GM23338 (cell line): ENCODE results near the gene PTBP3. TPM values are rescaled to one million over a fixed set of nuclear protein-coding genes. Genes with fewer than 3 reads are reported as not detected.

Source experiments
- EZH2phosphoT487 ChIP-seq: fragments of 200-600 bp; sonication (generic); IDR thresholded peaks from one replicate; pipeline ENCODE4 v1.8.1; 2018; ENCODE audit warnings: antibody characterized with exemption; ENCODE audit not compliant: unreplicated experiment
- ZNF462 ChIP-seq: fragments of 250-450 bp; sonication (Bioruptor Pico); IDR thresholded peaks from 2 replicates; pipeline ENCODE4 v1.5.0; 2020; ENCODE audit warnings: mild to moderate bottlenecking, moderate library complexity
- polyA plus RNA-seq: library from polyadenylated mRNA; unstranded; fragments of >200 nt; fragmentation: Nextera tagmentation; extraction: Ambion mirVana; gene quantifications from 2 replicates; pipeline ENCODE4 v1.2.1, GENCODE V29; 2016
- small RNA-seq: library from RNA; depleted of rRNA; stranded (forward); fragments of <200 nt; gene quantifications from one replicate; pipeline ENCODE3, GENCODE V24; 2014; ENCODE audit warnings: low replicate concordance
- total RNA-seq: library from RNA; depleted of rRNA; stranded (reverse); fragments of >200 nt; shearing (Covaris generic); gene quantifications from 2 replicates; pipeline ENCODE4 v1.2.3, GENCODE V29; 2014; rRNA removed

Gene PTBP3
- total and polyA plus RNA-seq, 2 experiments from 2014 or later = 20.0 to 92.9 TPM

GRCh38 chr9:112168197-112168596 is 165.2 kb downstream of the PTBP3 start (continued):
- TF ChIP-seq ZNF462 (no peak), EZH2phosphoT487 (no peak)

Small RNA genes lying within 50 kb of the gene (small RNA-seq; reads per million reads assigned to genes)
- gene RF00019 (not detected), gene RN7SL430P (not detected), gene RN7SL57P (not detected), gene RNA5SP295 (not detected)

Other genes with a start within 250 kb of the PTBP3 start
- 5.1 and 6.4 TPM in 2 replicates for gene SUSD1, start 158.3 kb downstream of the PTBP3 start, total RNA-seq
- gene SUSD1, start 158.3 kb downstream of the PTBP3 start, polyA plus RNA-seq = 1.2 and 1.4 TPM in 2 replicates
- gene HSDL2, start 46.5 kb upstream of the PTBP3 start, total RNA-seq = 13.9 and 15.3 TPM in 2 replicates
- gene HSDL2, start 46.5 kb upstream of the PTBP3 start, polyA plus RNA-seq = 10.2 and 11.4 TPM in 2 replicates
- gene KIAA1958, start 153.2 kb upstream of the PTBP3 start, total RNA-seq = 37.9 and 41.7 TPM in 2 replicates
- gene KIAA1958, start 153.2 kb upstream of the PTBP3 start, polyA plus RNA-seq = 7.6 and 9.4 TPM in 2 replicates